A549 (cell line): ENCODE data around the gene MAPK8IP3.

ENCODE experiments used
- EP300 ChIP-seq, 2 experiments: fragments of >200 bp; sonication (Bioruptor Twin); formaldehyde crosslinking; IDR thresholded peaks; 2 replicates in 1 of 2; 3 replicates in 1 of 2; pipeline ENCODE4 v1.6.1; 2016 to 2017
- POLR2A ChIP-seq: IDR thresholded peaks from 2 replicates; pipeline ENCODE4 v1.6.1; 2012; ENCODE audit warnings: mild to moderate bottlenecking, low read length
- TF ChIP-seq, protein P1 (sequence below): fragments of >200 bp; sonication (Bioruptor Twin); formaldehyde crosslinking; IDR thresholded peaks from 3 replicates; pipeline ENCODE4 v1.5.1; 2016

DNA sequence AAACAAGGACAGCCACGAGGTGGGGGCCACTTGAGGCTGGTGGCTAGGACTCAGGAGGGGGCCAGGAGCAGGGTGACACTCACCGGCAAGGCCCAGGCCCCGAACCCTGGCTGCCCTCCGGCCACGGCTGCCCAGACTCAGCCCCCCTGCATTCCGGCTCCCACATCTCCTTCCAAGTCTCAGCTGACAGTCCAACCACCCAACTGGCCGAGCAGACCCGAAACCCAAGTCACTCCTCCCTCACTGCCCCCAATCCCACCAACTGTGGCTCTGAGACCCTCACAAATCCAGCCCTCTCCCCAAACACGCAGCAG lies 111.2 kb downstream of the MAPK8IP3 start:
- TF ChIP-seq, protein P1, sequence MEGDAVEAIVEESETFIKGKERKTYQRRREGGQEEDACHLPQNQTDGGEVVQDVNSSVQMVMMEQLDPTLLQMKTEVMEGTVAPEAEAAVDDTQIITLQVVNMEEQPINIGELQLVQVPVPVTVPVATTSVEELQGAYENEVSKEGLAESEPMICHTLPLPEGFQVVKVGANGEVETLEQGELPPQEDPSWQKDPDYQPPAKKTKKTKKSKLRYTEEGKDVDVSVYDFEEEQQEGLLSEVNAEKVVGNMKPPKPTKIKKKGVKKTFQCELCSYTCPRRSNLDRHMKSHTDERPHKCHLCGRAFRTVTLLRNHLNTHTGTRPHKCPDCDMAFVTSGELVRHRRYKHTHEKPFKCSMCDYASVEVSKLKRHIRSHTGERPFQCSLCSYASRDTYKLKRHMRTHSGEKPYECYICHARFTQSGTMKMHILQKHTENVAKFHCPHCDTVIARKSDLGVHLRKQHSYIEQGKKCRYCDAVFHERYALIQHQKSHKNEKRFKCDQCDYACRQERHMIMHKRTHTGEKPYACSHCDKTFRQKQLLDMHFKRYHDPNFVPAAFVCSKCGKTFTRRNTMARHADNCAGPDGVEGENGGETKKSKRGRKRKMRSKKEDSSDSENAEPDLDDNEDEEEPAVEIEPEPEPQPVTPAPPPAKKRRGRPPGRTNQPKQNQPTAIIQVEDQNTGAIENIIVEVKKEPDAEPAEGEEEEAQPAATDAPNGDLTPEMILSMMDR = no peak
- TF ChIP-seq EP300 (IDR thresholded peaks at IDR 0.05) = no peak
- no peak for TF ChIP-seq POLR2A
